HG02678 (cell line): Measurements from ENCODE around the gene ERAP2.
"Not testable (repeated sequence)": the region's sequence is repeated elsewhere in the genome, so short reads cannot be mapped to it uniquely, and the experiment has no call there.

Experiments used
- ATAC-seq: cut with Tn5 transposase; IDR thresholded peaks from one replicate; pipeline ENCODE4 v1.9.1; 2021; ENCODE audit warnings: mild to moderate bottlenecking, moderate library complexity; ENCODE audit not compliant: unreplicated experiment

Gene ERAP2

GRCh38 chr5:96876292-96876850, at the start of gene ERAP2:
ERAP2 (plus strand) TSS chr5:96876500; CDS start chr5:96879686, 3,186 bp downstream.
- ATAC-seq = peak; percentile 64

- no peak for ATAC-seq
Measured at GRCh38 chr5:96829297-96829696, 47.0 kb upstream of the ERAP2 start.

- ATAC-seq = no peak
Measured at GRCh38 chr5:96834016-96834415, 42.3 kb upstream of the ERAP2 start.

GRCh38 chr5:96835791-96836191, 40.5 kb upstream of the ERAP2 start:
- no peak for ATAC-seq

- no peak for ATAC-seq
Measured at GRCh38 chr5:96836817-96837216, 39.5 kb upstream of the ERAP2 start.

GRCh38 chr5:96837303-96837702, 39.0 kb upstream of the ERAP2 start:
- no peak for ATAC-seq

- ATAC-seq = no peak
Measured at GRCh38 chr5:96838201-96839070, 37.9 kb upstream of the ERAP2 start.

GRCh38 chr5:96839071-96839592, 37.2 kb upstream of the ERAP2 start:
- no peak for ATAC-seq

GRCh38 chr5:96841931-96842330, 34.4 kb upstream of the ERAP2 start:
- not testable (repeated sequence) for ATAC-seq

- ATAC-seq = no peak
Measured at GRCh38 chr5:96843140-96843539, 33.2 kb upstream of the ERAP2 start.

- ATAC-seq = no peak
Measured at GRCh38 chr5:96844481-96844990, 31.8 kb upstream of the ERAP2 start.

- ATAC-seq = no peak
Measured at GRCh38 chr5:96851312-96852062, 24.8 kb upstream of the ERAP2 start.

- no peak for ATAC-seq
Measured at GRCh38 chr5:96852759-96853158, 23.5 kb upstream of the ERAP2 start.

- ATAC-seq = no peak
Measured at GRCh38 chr5:96854067-96854466, 22.2 kb upstream of the ERAP2 start.

GRCh38 chr5:96855031-96855872, 21.0 kb upstream of the ERAP2 start:
- no peak for ATAC-seq

GRCh38 chr5:96856371-96856770, 19.9 kb upstream of the ERAP2 start:
- no peak for ATAC-seq

GRCh38 chr5:96857454-96857853, 18.8 kb upstream of the ERAP2 start:
- no peak for ATAC-seq

- ATAC-seq = no peak
Measured at GRCh38 chr5:96857924-96858323, 18.4 kb upstream of the ERAP2 start.

- no peak for ATAC-seq
Measured at GRCh38 chr5:96859375-96859774, 16.9 kb upstream of the ERAP2 start.

- ATAC-seq = peak; percentile 79
Measured at GRCh38 chr5:96861076-96861475, 15.2 kb upstream of the ERAP2 start.
